Endothelial cell of umbilical vein (primary cell): ENCODE measurements around the gene APOB. TPM values are rescaled to one million over a fixed set of nuclear protein-coding genes. Genes with fewer than 3 reads are reported as not detected.

ENCODE experiments used
- BruUV-seq: library from RNA; stranded (reverse); fragments of 400-500 nt; replicated peaks from 2 replicates; lab custom pipeline; 2021; lab: Mats Ljungman, UMichigan
- CTCF ChIA-PET: fragments of 300-600, 350-600 bp; sonication (Branson Sonifier 250); formaldehyde crosslinking; loops from one replicate; lab custom pipeline; 2021; ENCODE audit warnings: antibody characterized with exemption, inconsistent platforms; lab: Charles Lee
- POLR2A ChIA-PET: fragments of 300-600, 350-600 bp; sonication (Branson Sonifier 250); formaldehyde crosslinking; loops from one replicate; lab custom pipeline; 2021; ENCODE audit warnings: antibody characterized with exemption, inconsistent platforms; lab: Charles Lee
- DNase-seq: peaks from one replicate; pipeline ENCODE4 v3.0.0-alpha.2; 2011; ENCODE audit warnings: low read depth, low spot score
- FAIRE-seq: peaks from 2 replicates; lab custom pipeline; 2011; peaks lifted over from hg19 to GRCh38; lab: Jason Lieb, UNC
- H2AFZ ChIP-seq: 2 replicates; pipeline ENCODE4 v1.6.0; 2012; ENCODE audit warnings: low read depth, low read length, control low read depth, inconsistent platforms
- H3K27ac ChIP-seq: 2 replicates; pipeline ENCODE4 v1.5.1; 2011; ENCODE audit warnings: low read depth, mild to moderate bottlenecking, control low read depth, low read length, moderate library complexity; ENCODE audit not compliant: insufficient read depth
- H3K27me3 ChIP-seq, 2 experiments: 2 replicates each; pipeline versions ENCODE4 v1.6.0 to v1.6.1; 2011; ENCODE audit warnings: low read length in 2 of 2, mixed read lengths in 1 of 2; ENCODE audit not compliant: control insufficient read depth in 2 of 2, insufficient read depth in 2 of 2
- H3K36me3 ChIP-seq, 2 experiments: 2 replicates in 1 of 2; 3 replicates in 1 of 2; pipeline ENCODE4 v1.5.1; 2011; ENCODE audit warnings: low read length in 2 of 2, mild to moderate bottlenecking in 1 of 2, moderate library complexity in 1 of 2; ENCODE audit not compliant: control insufficient read depth in 2 of 2, insufficient read depth in 2 of 2; ENCODE audit errors: extremely low read depth in 1 of 2
- H3K4me1 ChIP-seq: 3 replicates; pipeline ENCODE4 v1.5.1; 2011; ENCODE audit warnings: mild to moderate bottlenecking, low read length; ENCODE audit not compliant: control insufficient read depth, insufficient read depth; ENCODE audit errors: extremely low read depth
- H3K4me2 ChIP-seq: 2 replicates; pipeline ENCODE4 v1.6.1; 2011; ENCODE audit warnings: low read length, control low read depth, mixed read lengths; ENCODE audit not compliant: insufficient read depth
- H3K4me3 ChIP-seq, 3 experiments: fragments of 200-600 bp in 1 of 3; sonication (generic), shearing (Covaris generic) in 1 of 3; replicated peaks in 1 of 3; 2 replicates each; pipeline ENCODE4 v1.5.1; 2011 to 2016; ENCODE audit warnings: control low read depth in 3 of 3, low read length in 3 of 3, mild to moderate bottlenecking in 2 of 3, inconsistent platforms in 1 of 3, low read depth in 1 of 3, moderate library complexity in 1 of 3; ENCODE audit not compliant: insufficient read depth in 1 of 3
- H3K79me2 ChIP-seq: 2 replicates; pipeline ENCODE4 v1.6.0; 2012; ENCODE audit warnings: low read length, inconsistent platforms; ENCODE audit not compliant: control insufficient read depth, insufficient read depth
- H3K9ac ChIP-seq: replicated peaks from 2 replicates; pipeline ENCODE3; 2011; ENCODE audit warnings: low read length, control low read depth; ENCODE audit not compliant: insufficient read depth; ENCODE audit errors: extremely low read depth
- H3K9me1 ChIP-seq: replicated peaks from 3 replicates; pipeline ENCODE4 v1.6.0; 2011; ENCODE audit warnings: mild to moderate bottlenecking, low read length; ENCODE audit not compliant: control insufficient read depth, insufficient read depth; ENCODE audit errors: extremely low read depth
- H3K9me3 ChIP-seq: replicated peaks from 2 replicates; pipeline ENCODE4 v1.5.1; 2012; ENCODE audit warnings: low read length, inconsistent platforms; ENCODE audit not compliant: control insufficient read depth, insufficient read depth
- H4K20me1 ChIP-seq: replicated peaks from 2 replicates; pipeline ENCODE3; 2011; ENCODE audit warnings: mild to moderate bottlenecking, low read length; ENCODE audit not compliant: control insufficient read depth, insufficient read depth; ENCODE audit errors: extremely low read depth
- CTCF ChIP-seq, 2 donors: IDR thresholded peaks; 1 replicate in 1 of 2; 2 replicates in 1 of 2; pipeline ENCODE4 v1.5.1; 2011; ENCODE audit warnings: low read length in 2 of 2, mild to moderate bottlenecking in 2 of 2, moderate library complexity in 2 of 2, control low read depth in 1 of 2, inconsistent platforms in 1 of 2, low read depth in 1 of 2; ENCODE audit not compliant: insufficient read depth in 1 of 2; ENCODE audit errors: extremely low read depth in 1 of 2
- EZH2 ChIP-seq: IDR thresholded peaks from 2 replicates; pipeline ENCODE4 v1.6.1; 2012; ENCODE audit warnings: borderline replicate concordance, low read depth, mild to moderate bottlenecking, moderate library complexity, low read length, inconsistent platforms; ENCODE audit not compliant: severe bottlenecking
- FOS ChIP-seq: IDR thresholded peaks from 2 replicates; pipeline ENCODE4 v1.6.1; 2011; ENCODE audit warnings: mild to moderate bottlenecking, low read length, moderate library complexity, borderline replicate concordance; ENCODE audit not compliant: insufficient read depth
- GATA2 ChIP-seq: IDR thresholded peaks from 2 replicates; pipeline ENCODE4 v1.7.0; 2011; ENCODE audit warnings: low read depth, mild to moderate bottlenecking, moderate library complexity, mixed read lengths, low read length; ENCODE audit not compliant: insufficient read length, insufficient read depth
- JUN ChIP-seq: IDR thresholded peaks from 2 replicates; pipeline ENCODE4 v1.6.1; 2011; ENCODE audit warnings: borderline replicate concordance, low read depth; ENCODE audit not compliant: insufficient read length, insufficient read depth
- MAX ChIP-seq: IDR thresholded peaks from 2 replicates; pipeline ENCODE4 v1.6.1; 2011; ENCODE audit not compliant: insufficient read depth, insufficient read length
- MYC ChIP-seq: IDR thresholded peaks from one replicate; pipeline ENCODE4 v1.6.1; 2011; ENCODE audit warnings: mild to moderate bottlenecking, low read depth, low read length
- POLR2A ChIP-seq: IDR thresholded peaks from 2 replicates; pipeline ENCODE4 v1.6.1; 2012; ENCODE audit warnings: low read depth, mild to moderate bottlenecking, control low read depth, low read length
- POLR2AphosphoS5 ChIP-seq: IDR thresholded peaks from 2 replicates; pipeline ENCODE4 v1.6.1; 2012; ENCODE audit warnings: low read depth, mild to moderate bottlenecking, control low read depth, low read length, moderate library complexity; ENCODE audit not compliant: insufficient read depth
- dilution Hi-C: fragments of 300-500 bp; cut with MboI; formaldehyde crosslinking; loops from one replicate; pipeline ENCODE4 v1.15.0; 2019; ENCODE audit warnings: low sequenced_read_pairs; ENCODE audit not compliant: extremely low pct_ligation_motif_present
- intact Hi-C: fragments of 100-400 bp; cut with micrococcal nuclease; formaldehyde crosslinking; loops from one replicate; pipeline ENCODE4 v1.10.0; 2022
- polyA plus RNA-seq, 4 experiments: library from polyadenylated mRNA; depleted of rRNA in 3 of 4; stranded (reverse) in 3 of 4; unstranded in 1 of 4; fragments of >200 nt; gene quantifications; 2 replicates each; pipeline versions ENCODE4 v1.2.1 to v1.2.3, GENCODE V29; 2011 to 2012; ENCODE audit warnings: missing spikeins in 1 of 4
- total RNA-seq: library from RNA; stranded (reverse); gene quantifications from 2 replicates; pipeline ENCODE4 v1.2.3, GENCODE V29; 2021

The APOB gene
- total and polyA plus RNA-seq, 2 donors (not counting 3 experiments of a cell fraction or from before 2014, with no cell fraction given), result 0.07 to 0.09 TPM

GRCh38 chr2:20953146-20953824 is 90.6 kb downstream of the APOB start:
- BruUV-seq, result no TSS peak
- H3K4me2 ChIP-seq, result no peak overlapping the region
- no peaks in the 10 kb centered on the region for H3K9me3 ChIP-seq
- dilution Hi-C loops, result no loop called here
- no peaks in the 10 kb centered on the region for H3K79me2 ChIP-seq
- FAIRE-seq (no peak), DNase-seq (no peak)
- H4K20me1 ChIP-seq, result no peaks in the 10 kb centered on the region
- no peaks in the 10 kb centered on the region for H3K27me3 ChIP-seq
- H3K9me1 ChIP-seq, result no peaks in the 10 kb centered on the region
- no peak overlapping the region for H3K9ac ChIP-seq
- H3K36me3 ChIP-seq, result no peaks in the 10 kb centered on the region
- TF ChIP-seq POLR2A (no peak), MYC (no peak), JUN (no peak), POLR2AphosphoS5 (no peak), GATA2 (no peak), FOS (no peak), MAX (no peak), CTCF (IDR thresholded peaks at IDR 0.05; ENCODE audit: extremely low read depth in 1 of 2, insufficient read depth in 1 of 2, low read depth in 1 of 2, low read length in 2 of 2) (no peak), EZH2 (no peak)
- H3K4me1 ChIP-seq, result no peaks in the 10 kb centered on the region
- CTCF ChIA-PET, result interaction anchor here (3.1 to 5.1 kb wide), 2 partner anchors 10 to 292 kb away, joined by 12 to 27 read pairs; no protein-coding TSS in a partner anchor
- POLR2A ChIA-PET, result no interaction called here
- H3K27ac ChIP-seq, result no peak overlapping the region
- intact Hi-C loops, result no loop called here
- H2AFZ ChIP-seq, result no peak overlapping the region
- no peak overlapping the region for H3K4me3 ChIP-seq

Other genes starting within 250 kb of the APOB start
- 24.0 and 24.2 TPM in 2 replicates for gene LDAH, start 221.0 kb downstream of the APOB start, total RNA-seq
- gene LDAH, start 221.0 kb downstream of the APOB start, polyA plus RNA-seq, result 8.6 and 12.3 TPM in 2 replicates
- gene TDRD15, start 79.9 kb upstream of the APOB start, total RNA-seq, result not detected in 2 replicates
- not detected in 2 replicates for gene TDRD15, start 79.9 kb upstream of the APOB start, polyA plus RNA-seq